ENCODE measurements around the gene PRKAA2.

The PRKAA2 gene

GRCh38 chr1:56663846-56664245 lies 18.7 kb downstream of the PRKAA2 start:
- H3K4me3 ChIP-seq (ENCODE audit: low read length): no peak overlapping the region
- H3K36me3 ChIP-seq (ENCODE audit: control insufficient read depth, insufficient read depth, low read length): no peaks in the 10 kb centered on the region
- H3K9ac ChIP-seq (ENCODE audit: low read length): no peak overlapping the region
- H3K9me3 ChIP-seq (ENCODE audit: control insufficient read depth, low read length): no peaks in the 10 kb centered on the region
- no peaks in the 10 kb centered on the region for H3K4me1 ChIP-seq (ENCODE audit: control insufficient read depth, insufficient read depth, low read length)
- no peaks in the 10 kb centered on the region for H3K27me3 ChIP-seq (ENCODE audit: control insufficient read depth, insufficient read depth, low read length)

GRCh38 chr1:56665384-56665783 lies 20.3 kb downstream of the PRKAA2 start:
- no peaks in the 10 kb centered on the region for H3K36me3 ChIP-seq (ENCODE audit: control insufficient read depth, insufficient read depth, low read length)
- H3K27me3 ChIP-seq (ENCODE audit: control insufficient read depth, insufficient read depth, low read length): no peaks in the 10 kb centered on the region
- no peak overlapping the region for H3K9ac ChIP-seq (ENCODE audit: low read length)
- H3K9me3 ChIP-seq (ENCODE audit: control insufficient read depth, low read length): no peaks in the 10 kb centered on the region
- H3K4me3 ChIP-seq (ENCODE audit: low read length): no peak overlapping the region
- H3K4me1 ChIP-seq (ENCODE audit: control insufficient read depth, insufficient read depth, low read length): no peaks in the 10 kb centered on the region

- Histone ChIP-seq H3K4me1 (ENCODE audit: control insufficient read depth, insufficient read depth, low read length) (no peaks in the 10 kb centered on the region), H3K4me3 (ENCODE audit: low read length) (no peak overlapping the region), H3K9me3 (ENCODE audit: control insufficient read depth, low read length) (no peaks in the 10 kb centered on the region), H3K9ac (ENCODE audit: low read length) (no peak overlapping the region), H3K27me3 (ENCODE audit: control insufficient read depth, insufficient read depth, low read length) (no peaks in the 10 kb centered on the region), H3K36me3 (ENCODE audit: control insufficient read depth, insufficient read depth, low read length) (no peaks in the 10 kb centered on the region)
Observed at GRCh38 chr1:56666112-56666608, 21.0 kb downstream of the PRKAA2 start.

- no peaks in the 10 kb centered on the region for H3K9me3 ChIP-seq (ENCODE audit: control insufficient read depth, low read length)
- no peaks in the 10 kb centered on the region for H3K27me3 ChIP-seq (ENCODE audit: control insufficient read depth, insufficient read depth, low read length)
- no peaks in the 10 kb centered on the region for H3K4me1 ChIP-seq (ENCODE audit: control insufficient read depth, insufficient read depth, low read length)
- H3K9ac ChIP-seq (ENCODE audit: low read length): no peak overlapping the region
- no peak overlapping the region for H3K4me3 ChIP-seq (ENCODE audit: low read length)
- H3K36me3 ChIP-seq (ENCODE audit: control insufficient read depth, insufficient read depth, low read length): no peaks in the 10 kb centered on the region
Observed at GRCh38 chr1:56670350-56670749, 25.2 kb downstream of the PRKAA2 start.

- Histone ChIP-seq H3K4me3 (ENCODE audit: low read length) (no peak overlapping the region), H3K9me3 (ENCODE audit: control insufficient read depth, low read length) (no peaks in the 10 kb centered on the region), H3K36me3 (ENCODE audit: control insufficient read depth, insufficient read depth, low read length) (no peaks in the 10 kb centered on the region), H3K9ac (ENCODE audit: low read length) (no peak overlapping the region), H3K4me1 (ENCODE audit: control insufficient read depth, insufficient read depth, low read length) (no peaks in the 10 kb centered on the region), H3K27me3 (ENCODE audit: control insufficient read depth, insufficient read depth, low read length) (no peaks in the 10 kb centered on the region)
Observed at GRCh38 chr1:56671085-56671484, 26.0 kb downstream of the PRKAA2 start.

GRCh38 chr1:56671542-56671941 lies 26.4 kb downstream of the PRKAA2 start:
- Histone ChIP-seq H3K36me3 (ENCODE audit: control insufficient read depth, insufficient read depth, low read length) (no peaks in the 10 kb centered on the region), H3K9me3 (ENCODE audit: control insufficient read depth, low read length) (no peaks in the 10 kb centered on the region), H3K9ac (ENCODE audit: low read length) (no peak overlapping the region), H3K27me3 (ENCODE audit: control insufficient read depth, insufficient read depth, low read length) (no peaks in the 10 kb centered on the region), H3K4me1 (ENCODE audit: control insufficient read depth, insufficient read depth, low read length) (no peaks in the 10 kb centered on the region), H3K4me3 (ENCODE audit: low read length) (no peak overlapping the region)

GRCh38 chr1:56672579-56672978 lies 27.5 kb downstream of the PRKAA2 start:
- Histone ChIP-seq H3K4me3 (ENCODE audit: low read length) (no peak overlapping the region), H3K4me1 (ENCODE audit: control insufficient read depth, insufficient read depth, low read length) (no peaks in the 10 kb centered on the region), H3K9ac (ENCODE audit: low read length) (no peak overlapping the region), H3K9me3 (ENCODE audit: control insufficient read depth, low read length) (no peaks in the 10 kb centered on the region), H3K27me3 (ENCODE audit: control insufficient read depth, insufficient read depth, low read length) (no peaks in the 10 kb centered on the region), H3K36me3 (ENCODE audit: control insufficient read depth, insufficient read depth, low read length) (no peaks in the 10 kb centered on the region)

GRCh38 chr1:56675763-56676162 lies 30.6 kb downstream of the PRKAA2 start:
- H3K9ac ChIP-seq (ENCODE audit: low read length): no peak overlapping the region
- H3K27me3 ChIP-seq (ENCODE audit: control insufficient read depth, insufficient read depth, low read length): no peaks in the 10 kb centered on the region
- H3K36me3 ChIP-seq (ENCODE audit: control insufficient read depth, insufficient read depth, low read length): no peaks in the 10 kb centered on the region
- no peaks in the 10 kb centered on the region for H3K4me1 ChIP-seq (ENCODE audit: control insufficient read depth, insufficient read depth, low read length)
- H3K9me3 ChIP-seq (ENCODE audit: control insufficient read depth, low read length): no peaks in the 10 kb centered on the region
- no peak overlapping the region for H3K4me3 ChIP-seq (ENCODE audit: low read length)

- no peaks in the 10 kb centered on the region for H3K36me3 ChIP-seq (ENCODE audit: control insufficient read depth, insufficient read depth, low read length)
Observed at GRCh38 chr1:56676571-56677035, 31.5 kb downstream of the PRKAA2 start.

GRCh38 chr1:56683569-56683968 lies 38.5 kb downstream of the PRKAA2 start:
- H3K4me3 ChIP-seq (ENCODE audit: low read length): no peak overlapping the region

More at GRCh38 chr1:56676571-56677035, 31.5 kb downstream of the PRKAA2 start:
- Histone ChIP-seq H3K27me3 (ENCODE audit: control insufficient read depth, insufficient read depth, low read length) (no peaks in the 10 kb centered on the region), H3K4me3 (ENCODE audit: low read length) (no peak overlapping the region), H3K9ac (ENCODE audit: low read length) (no peak overlapping the region), H3K4me1 (ENCODE audit: control insufficient read depth, insufficient read depth, low read length) (no peaks in the 10 kb centered on the region), H3K9me3 (ENCODE audit: control insufficient read depth, low read length) (no peaks in the 10 kb centered on the region)

GRCh38 chr1:56686169-56686568 lies 41.1 kb downstream of the PRKAA2 start:
- Histone ChIP-seq H3K4me3 (ENCODE audit: low read length) (no peak overlapping the region), H3K36me3 (ENCODE audit: control insufficient read depth, insufficient read depth, low read length) (no peaks in the 10 kb centered on the region), H3K9ac (ENCODE audit: low read length) (no peak overlapping the region), H3K9me3 (ENCODE audit: control insufficient read depth, low read length) (no peaks in the 10 kb centered on the region), H3K27me3 (ENCODE audit: control insufficient read depth, insufficient read depth, low read length) (no peaks in the 10 kb centered on the region), H3K4me1 (ENCODE audit: control insufficient read depth, insufficient read depth, low read length) (no peaks in the 10 kb centered on the region)

More at GRCh38 chr1:56683569-56683968, 38.5 kb downstream of the PRKAA2 start:
- Histone ChIP-seq H3K36me3 (ENCODE audit: control insufficient read depth, insufficient read depth, low read length) (no peaks in the 10 kb centered on the region), H3K4me1 (ENCODE audit: control insufficient read depth, insufficient read depth, low read length) (no peaks in the 10 kb centered on the region), H3K9me3 (ENCODE audit: control insufficient read depth, low read length) (no peaks in the 10 kb centered on the region), H3K27me3 (ENCODE audit: control insufficient read depth, insufficient read depth, low read length) (no peaks in the 10 kb centered on the region), H3K9ac (ENCODE audit: low read length) (no peak overlapping the region)

- H3K9ac ChIP-seq (ENCODE audit: low read length): no peak overlapping the region
- H3K4me1 ChIP-seq (ENCODE audit: control insufficient read depth, insufficient read depth, low read length): no peaks in the 10 kb centered on the region
- no peaks in the 10 kb centered on the region for H3K36me3 ChIP-seq (ENCODE audit: control insufficient read depth, insufficient read depth, low read length)
- H3K27me3 ChIP-seq (ENCODE audit: control insufficient read depth, insufficient read depth, low read length): no peaks in the 10 kb centered on the region
- H3K4me3 ChIP-seq (ENCODE audit: low read length): no peak overlapping the region
- H3K9me3 ChIP-seq (ENCODE audit: control insufficient read depth, low read length): no peaks in the 10 kb centered on the region
Observed at GRCh38 chr1:56688522-56689026, 43.5 kb downstream of the PRKAA2 start.

- Histone ChIP-seq H3K36me3 (ENCODE audit: control insufficient read depth, insufficient read depth, low read length) (no peaks in the 10 kb centered on the region), H3K4me3 (ENCODE audit: low read length) (no peak overlapping the region), H3K27me3 (ENCODE audit: control insufficient read depth, insufficient read depth, low read length) (no peaks in the 10 kb centered on the region), H3K9me3 (ENCODE audit: control insufficient read depth, low read length) (no peaks in the 10 kb centered on the region), H3K4me1 (ENCODE audit: control insufficient read depth, insufficient read depth, low read length) (no peaks in the 10 kb centered on the region), H3K9ac (ENCODE audit: low read length) (no peak overlapping the region)
Observed at GRCh38 chr1:56696663-56697062, 51.5 kb downstream of the PRKAA2 start.

Measured in mucosa of stomach (tissue), 1 donor.